Lower leg skin (tissue), 3 donors: Measurements from ENCODE around the gene PIK3AP1.

Source experiments
- POLR2A ChIP-seq, 2 donors: fragments of 450-650 bp; IDR thresholded peaks; one replicate each; pipeline ENCODE4 v1.6.1; 2016 to 2017; ENCODE audit warnings: antibody characterized with exemption in 2 of 2, mild to moderate bottlenecking in 1 of 2, moderate library complexity in 1 of 2
- TF ChIP-seq, protein P1 (sequence below), 3 donors: fragments of 450-650 bp; IDR thresholded peaks; one replicate each; pipeline ENCODE4 v1.5.1; 2016; ENCODE audit warnings: antibody characterized with exemption in 3 of 3, mild to moderate bottlenecking in 3 of 3, moderate library complexity in 2 of 3

GRCh38 chr10:96606216-96606615 is 114.1 kb downstream of the PIK3AP1 start:
- TF ChIP-seq, protein P1, sequence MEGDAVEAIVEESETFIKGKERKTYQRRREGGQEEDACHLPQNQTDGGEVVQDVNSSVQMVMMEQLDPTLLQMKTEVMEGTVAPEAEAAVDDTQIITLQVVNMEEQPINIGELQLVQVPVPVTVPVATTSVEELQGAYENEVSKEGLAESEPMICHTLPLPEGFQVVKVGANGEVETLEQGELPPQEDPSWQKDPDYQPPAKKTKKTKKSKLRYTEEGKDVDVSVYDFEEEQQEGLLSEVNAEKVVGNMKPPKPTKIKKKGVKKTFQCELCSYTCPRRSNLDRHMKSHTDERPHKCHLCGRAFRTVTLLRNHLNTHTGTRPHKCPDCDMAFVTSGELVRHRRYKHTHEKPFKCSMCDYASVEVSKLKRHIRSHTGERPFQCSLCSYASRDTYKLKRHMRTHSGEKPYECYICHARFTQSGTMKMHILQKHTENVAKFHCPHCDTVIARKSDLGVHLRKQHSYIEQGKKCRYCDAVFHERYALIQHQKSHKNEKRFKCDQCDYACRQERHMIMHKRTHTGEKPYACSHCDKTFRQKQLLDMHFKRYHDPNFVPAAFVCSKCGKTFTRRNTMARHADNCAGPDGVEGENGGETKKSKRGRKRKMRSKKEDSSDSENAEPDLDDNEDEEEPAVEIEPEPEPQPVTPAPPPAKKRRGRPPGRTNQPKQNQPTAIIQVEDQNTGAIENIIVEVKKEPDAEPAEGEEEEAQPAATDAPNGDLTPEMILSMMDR (IDR thresholded peaks at IDR 0.05) = no peak
- TF ChIP-seq POLR2A (IDR thresholded peaks at IDR 0.05) = no peak
